MG63 (cell line): Measurements from ENCODE around the gene CACHD1. TPM values are rescaled to one million over a fixed set of nuclear protein-coding genes. Genes with fewer than 3 reads are reported as not detected.

Source experiments
- DNase-seq: peaks from one replicate; pipeline ENCODE4 v3.0.0-alpha.2; 2020
- H3K27me3 ChIP-seq: fragments of 250-450 bp; sonication (Bioruptor Pico); 2 replicates; pipeline ENCODE4 v1.5.1; 2020; ENCODE audit warnings: mild to moderate bottlenecking, moderate library complexity
- H3K36me3 ChIP-seq: fragments of 250-450 bp; sonication (Bioruptor Pico); 2 replicates; pipeline ENCODE4 v1.5.1; 2020; ENCODE audit warnings: mild to moderate bottlenecking, moderate library complexity
- H3K4me3 ChIP-seq: fragments of 250-450 bp; sonication (Bioruptor Pico); 2 replicates; pipeline ENCODE4 v1.5.1; 2020; ENCODE audit warnings: mild to moderate bottlenecking, moderate library complexity
- H3K9me3 ChIP-seq: fragments of 250-450 bp; sonication (Bioruptor Pico); 2 replicates; pipeline ENCODE4 v1.5.1; 2020; ENCODE audit warnings: mild to moderate bottlenecking, moderate library complexity
- total RNA-seq: library from RNA; depleted of rRNA; stranded (reverse); fragments of >200 nt; shearing (Covaris generic); gene quantifications from 2 replicates; pipeline ENCODE4 v1.2.3, GENCODE V29; 2014; ENCODE audit warnings: low replicate concordance

Gene CACHD1
- total RNA-seq, 1 experiment from 2014 or later = 5.7 TPM

DNA sequence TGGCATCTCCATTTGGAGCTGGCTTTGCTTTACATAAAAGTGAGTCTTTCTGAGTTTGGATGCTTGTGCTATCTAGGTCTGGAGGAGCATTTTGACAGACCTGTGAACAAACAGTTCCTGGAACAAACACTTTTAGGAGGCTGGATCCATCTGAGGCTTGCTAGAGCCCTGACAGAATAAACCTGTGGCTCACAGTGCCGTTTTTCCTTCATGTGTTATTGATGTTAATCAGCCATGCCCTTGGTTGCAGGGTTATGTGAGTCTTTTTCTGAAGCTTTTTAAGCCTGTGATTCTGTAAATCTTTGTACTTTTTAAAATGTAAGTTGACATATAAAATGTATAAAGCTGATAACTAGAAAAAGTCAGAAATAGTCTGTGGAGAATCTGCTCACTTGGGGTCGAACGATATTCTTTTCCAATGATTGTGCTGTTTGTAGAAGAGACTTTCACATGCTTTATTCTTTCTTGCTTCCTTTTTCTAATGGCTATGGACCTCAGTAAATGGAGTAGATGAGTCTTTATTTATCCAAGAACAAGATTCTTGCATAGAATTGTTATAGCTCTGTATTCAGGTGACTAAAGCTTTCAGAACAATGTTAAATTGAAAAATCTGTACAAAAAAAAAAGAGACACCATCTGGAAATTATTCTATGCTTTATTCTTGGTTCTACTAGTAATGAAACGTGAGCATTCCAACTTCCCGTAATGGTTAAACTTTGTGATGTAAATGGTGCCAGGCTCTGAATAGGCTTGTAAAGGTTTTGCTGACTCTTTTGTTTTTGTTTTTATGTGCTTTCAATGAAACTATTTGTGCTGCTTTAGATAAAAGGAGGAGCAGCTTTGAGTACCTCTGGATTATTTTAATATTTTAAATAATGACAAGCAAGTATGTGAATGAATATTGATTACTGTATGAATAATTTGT is 53.7 kb downstream of the CACHD1 start:
- DNase-seq = no peak
- Histone ChIP-seq H3K9me3 (no peaks in the 10 kb centered on the region), H3K36me3 (no peaks in the 10 kb centered on the region), H3K27me3 (no peaks in the 10 kb centered on the region), H3K4me3 (no peak overlapping the region)

DNA sequence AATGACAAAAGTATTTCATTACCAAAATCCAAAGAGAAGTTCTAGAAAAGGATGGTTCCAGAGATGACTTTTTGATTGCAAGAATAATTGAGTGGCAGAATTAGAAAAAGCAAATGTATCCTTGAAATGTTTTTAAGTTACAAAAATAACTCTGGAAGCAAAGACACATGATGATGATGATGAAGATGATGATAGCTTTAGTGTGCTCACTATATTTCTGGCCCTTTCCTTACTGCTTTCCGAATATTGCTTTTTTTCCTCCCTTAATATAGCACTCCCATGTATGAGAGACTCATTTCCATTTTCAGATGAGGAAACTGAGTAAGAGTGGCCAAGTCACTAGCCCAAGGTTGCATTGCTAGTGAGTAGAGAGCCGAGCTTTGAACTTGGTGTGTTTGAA is 54.7 kb downstream of the CACHD1 start:
- no peak for DNase-seq
- Histone ChIP-seq H3K9me3 (no peaks in the 10 kb centered on the region), H3K4me3 (no peak overlapping the region), H3K27me3 (no peaks in the 10 kb centered on the region), H3K36me3 (no peaks in the 10 kb centered on the region)

GRCh38 chr1:64525116-64525686 is 55.3 kb downstream of the CACHD1 start:
- Histone ChIP-seq H3K36me3 (no peaks in the 10 kb centered on the region), H3K4me3 (no peak overlapping the region), H3K27me3 (no peaks in the 10 kb centered on the region), H3K9me3 (no peaks in the 10 kb centered on the region)
- no peak for DNase-seq

GRCh38 chr1:64526312-64526711 is 56.4 kb downstream of the CACHD1 start:
- H3K27me3 ChIP-seq = no peaks in the 10 kb centered on the region
- no peaks in the 10 kb centered on the region for H3K36me3 ChIP-seq
- no peak overlapping the region for H3K4me3 ChIP-seq
- DNase-seq = no peak
- H3K9me3 ChIP-seq = no peaks in the 10 kb centered on the region

GRCh38 chr1:64527165-64527564 is 57.2 kb downstream of the CACHD1 start:
- Histone ChIP-seq H3K4me3 (no peak overlapping the region), H3K27me3 (no peaks in the 10 kb centered on the region), H3K36me3 (no peaks in the 10 kb centered on the region), H3K9me3 (no peaks in the 10 kb centered on the region)
- DNase-seq = no peak

- H3K27me3 ChIP-seq = no peaks in the 10 kb centered on the region
- H3K9me3 ChIP-seq = no peaks in the 10 kb centered on the region
- DNase-seq = no peak
- H3K4me3 ChIP-seq = no peak overlapping the region
- no peaks in the 10 kb centered on the region for H3K36me3 ChIP-seq
These were observed 57.9 kb downstream of the CACHD1 start for GRCh38 chr1:64527786-64528185.

DNA sequence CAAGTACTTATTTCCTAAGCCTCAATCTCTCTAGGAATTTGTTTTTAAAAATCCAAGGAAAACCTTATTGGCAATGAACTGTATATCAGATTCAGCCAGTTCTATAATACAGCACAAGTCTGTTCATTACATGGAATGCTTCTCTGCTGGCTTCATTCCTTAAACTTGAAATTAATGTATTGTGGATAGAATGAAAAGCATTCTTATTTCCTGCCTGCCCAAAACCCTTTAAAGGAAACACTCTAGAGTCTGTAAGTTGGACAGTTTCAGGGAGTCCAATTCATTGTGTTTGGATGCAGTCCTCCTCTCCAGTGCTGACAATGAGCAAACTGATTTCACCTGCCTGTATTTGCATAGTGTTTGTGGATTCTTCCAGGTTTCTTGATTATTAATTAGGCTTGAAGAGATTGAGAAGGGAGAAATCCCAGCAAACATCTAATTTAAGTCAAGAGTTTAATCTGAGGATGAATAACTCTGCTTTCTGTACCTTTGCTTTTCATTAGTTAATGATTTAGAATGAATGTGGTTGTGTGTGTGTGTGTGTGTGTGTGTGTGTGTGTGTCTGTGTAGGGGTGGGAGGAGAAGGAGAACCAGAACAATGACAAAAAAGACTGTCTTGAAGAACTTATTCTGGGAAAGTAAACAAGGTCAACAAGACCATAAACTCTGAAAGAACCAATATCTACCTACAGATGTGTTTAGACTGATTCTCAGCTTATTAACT is 61.2 kb downstream of the CACHD1 start:
- H3K27me3 ChIP-seq = no peaks in the 10 kb centered on the region
- no peaks in the 10 kb centered on the region; the same call in 1 of the 2 replicates for H3K9me3 ChIP-seq
- no peak for DNase-seq
- no peak overlapping the region for H3K4me3 ChIP-seq
- H3K36me3 ChIP-seq = no peaks in the 10 kb centered on the region

DNA sequence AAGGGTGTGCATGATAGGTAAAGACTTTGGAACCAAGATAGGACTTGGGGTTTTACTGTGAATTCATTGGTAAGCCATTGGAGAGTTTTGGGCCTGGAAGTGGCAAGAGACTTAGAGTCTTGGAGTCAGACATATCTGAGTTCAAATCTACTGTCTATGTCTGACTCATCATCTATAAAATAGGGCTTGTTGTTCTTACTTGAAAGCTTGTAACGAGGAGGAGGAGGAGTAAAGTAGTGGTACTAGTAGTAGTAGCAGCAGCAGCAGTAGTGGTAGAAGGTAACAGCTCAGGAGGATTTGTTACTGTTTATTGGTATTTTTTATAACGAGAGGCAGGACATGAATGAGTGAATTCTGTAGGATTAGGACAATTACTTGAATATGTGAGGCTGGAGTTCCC is 62.7 kb downstream of the CACHD1 start:
- Histone ChIP-seq H3K4me3 (no peak overlapping the region), H3K9me3 (no peaks in the 10 kb centered on the region; the same call in 1 of the 2 replicates), H3K36me3 (no peaks in the 10 kb centered on the region), H3K27me3 (no peaks in the 10 kb centered on the region)
- DNase-seq = no peak

- no peaks in the 10 kb centered on the region for H3K27me3 ChIP-seq
- no peak for DNase-seq
- no peaks in the 10 kb centered on the region; the same call in 1 of the 2 replicates for H3K9me3 ChIP-seq
- no peak overlapping the region for H3K4me3 ChIP-seq
- no peaks in the 10 kb centered on the region for H3K36me3 ChIP-seq
These were observed 66.3 kb downstream of the CACHD1 start for GRCh38 chr1:64535938-64536835.

GRCh38 chr1:64536836-64537490 is 67.0 kb downstream of the CACHD1 start:
- no peak for DNase-seq
- H3K36me3 ChIP-seq = no peaks in the 10 kb centered on the region
- H3K27me3 ChIP-seq = no peaks in the 10 kb centered on the region
- no peak overlapping the region for H3K4me3 ChIP-seq
- no peaks in the 10 kb centered on the region; the same call in 1 of the 2 replicates for H3K9me3 ChIP-seq

GRCh38 chr1:64537942-64538341 is 68.0 kb downstream of the CACHD1 start:
- no peak for DNase-seq

DNA sequence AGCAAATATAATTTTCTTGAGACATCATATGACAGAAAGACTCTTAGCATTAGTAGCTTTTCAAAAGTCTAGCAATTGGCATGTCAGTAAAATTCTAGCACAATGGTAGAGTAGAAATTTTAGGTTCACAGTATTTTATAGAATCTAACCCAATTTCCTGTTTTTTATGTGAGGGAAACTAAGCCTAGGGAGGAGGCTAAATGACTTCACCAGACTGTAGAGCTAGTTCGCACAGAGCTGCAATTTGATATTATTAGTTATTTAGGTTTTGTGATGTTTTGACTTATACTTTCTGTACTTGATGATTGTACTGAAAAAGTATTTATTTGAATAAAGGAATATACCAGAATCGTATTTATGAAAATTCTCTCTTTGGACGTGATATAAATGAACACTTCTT is 68.5 kb downstream of the CACHD1 start:
- Histone ChIP-seq H3K9me3 (no peaks in the 10 kb centered on the region; the same call in 1 of the 2 replicates), H3K27me3 (no peaks in the 10 kb centered on the region), H3K36me3 (no peaks in the 10 kb centered on the region), H3K4me3 (no peak overlapping the region)
- no peak for DNase-seq

More at GRCh38 chr1:64537942-64538341, 68.0 kb downstream of the CACHD1 start:
- H3K4me3 ChIP-seq = no peak overlapping the region
- H3K27me3 ChIP-seq = no peaks in the 10 kb centered on the region
- H3K9me3 ChIP-seq = no peaks in the 10 kb centered on the region; the same call in 1 of the 2 replicates
- no peaks in the 10 kb centered on the region for H3K36me3 ChIP-seq

- no peaks in the 10 kb centered on the region; the same call in 1 of the 2 replicates for H3K9me3 ChIP-seq
- no peaks in the 10 kb centered on the region for H3K27me3 ChIP-seq
These were observed 69.4 kb downstream of the CACHD1 start for GRCh38 chr1:64539289-64539688.

DNA sequence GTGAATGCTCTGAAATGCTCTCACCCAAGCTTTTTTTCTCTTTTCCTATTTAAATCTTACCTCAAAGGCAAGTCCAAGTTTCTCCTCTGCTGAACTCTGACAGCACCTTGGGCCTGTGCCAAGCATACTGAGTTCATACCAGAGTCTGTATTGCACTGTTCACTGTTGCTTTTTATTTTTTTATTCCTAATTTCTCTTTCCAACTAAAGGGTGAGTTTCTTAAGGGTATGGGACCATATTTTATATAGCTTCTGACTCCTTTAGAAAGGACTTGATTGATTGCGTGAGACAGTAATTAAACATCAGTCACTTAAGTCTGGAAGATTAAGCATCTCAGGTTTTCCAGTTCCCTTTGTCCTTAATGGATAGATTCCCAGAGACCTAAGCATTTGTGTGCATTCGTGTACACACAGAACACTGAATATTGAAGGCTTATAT is 69.9 kb downstream of the CACHD1 start:
- Histone ChIP-seq H3K36me3 (no peaks in the 10 kb centered on the region), H3K4me3 (peak overlapping the region; percentile 30), H3K9me3 (no peaks in the 10 kb centered on the region), H3K27me3 (no peaks in the 10 kb centered on the region)
- peak; percentile 68 for DNase-seq

More at GRCh38 chr1:64539289-64539688, 69.4 kb downstream of the CACHD1 start:
- no peaks in the 10 kb centered on the region for H3K36me3 ChIP-seq
- DNase-seq = no peak
- no peak overlapping the region for H3K4me3 ChIP-seq

GRCh38 chr1:64540265-64540791 is 70.4 kb downstream of the CACHD1 start:
- no peak for DNase-seq
- no peaks in the 10 kb centered on the region for H3K27me3 ChIP-seq
- peak overlapping the region; percentile 30 for H3K4me3 ChIP-seq
- H3K36me3 ChIP-seq = no peaks in the 10 kb centered on the region
- no peaks in the 10 kb centered on the region for H3K9me3 ChIP-seq
